PC-9 (cell line): ENCODE data around the gene KRT39. TPM values are rescaled to one million over a fixed set of nuclear protein-coding genes. Genes with fewer than 3 reads are reported as not detected.

Experiments used
- BruUV-seq: library from RNA; stranded (reverse); fragments of 400-500 nt; replicated peaks from 2 replicates; lab custom pipeline; 2021; lab: Mats Ljungman, UMichigan
- CTCF ChIA-PET: fragments of 300-600 bp; sonication (Branson Sonifier 250); formaldehyde crosslinking; loops from one replicate; lab custom pipeline; 2022; ENCODE audit warnings: antibody characterized with exemption; lab: Charles Lee
- POLR2A ChIA-PET: fragments of 300-600 bp; sonication (Branson Sonifier 250); formaldehyde crosslinking; loops from one replicate; lab custom pipeline; 2022; ENCODE audit warnings: antibody characterized with exemption; ENCODE audit not compliant: unreplicated experiment; lab: Charles Lee
- DNase-seq, 2 experiments: peaks; one replicate each; pipeline versions ENCODE4 v3.0.0 to v3.0.0-alpha.2; 2015 to 2022; ENCODE audit warnings: mixed read lengths in 1 of 2
- H2AFZ ChIP-seq: fragments of 200-600 bp; sonication (generic); 2 replicates; pipeline ENCODE4 v1.8.1; 2017; ENCODE audit warnings: antibody characterized with exemption
- H3F3A ChIP-seq: fragments of 200-600 bp; sonication (generic); 2 replicates; pipeline ENCODE4 v1.8.1; 2017; ENCODE audit warnings: antibody characterized with exemption, mild to moderate bottlenecking, low read depth; ENCODE audit not compliant: insufficient read depth
- H3K27ac ChIP-seq: fragments of 200-600 bp; sonication (generic); 2 replicates; pipeline ENCODE4 v1.6.1; 2016; ENCODE audit warnings: mixed run types
- H3K27me3 ChIP-seq: fragments of 200-600 bp; sonication (generic); 2 replicates; pipeline ENCODE4 v1.6.1; 2016; ENCODE audit warnings: low read depth, mixed run types; ENCODE audit not compliant: insufficient read depth
- H3K36me3 ChIP-seq: fragments of 200-600 bp; sonication (generic); 2 replicates; pipeline ENCODE4 v1.6.1; 2016; ENCODE audit warnings: low read depth, mixed run types
- H3K4me1 ChIP-seq: fragments of 200-600 bp; sonication (generic); replicated peaks from 2 replicates; pipeline ENCODE4 v1.6.1; 2016; ENCODE audit warnings: mixed run types; ENCODE audit not compliant: insufficient read depth
- H3K4me2 ChIP-seq: fragments of 200-600 bp; sonication (generic); 2 replicates; pipeline ENCODE4 v1.6.1; 2017; ENCODE audit warnings: mixed run types
- H3K4me3 ChIP-seq: fragments of 200-600 bp; sonication (generic); 2 replicates; pipeline ENCODE4 v1.6.1; 2016; ENCODE audit warnings: mixed run types
- H3K79me2 ChIP-seq: fragments of 200-600 bp; sonication (generic); 2 replicates; pipeline ENCODE4 v1.6.1; 2017; ENCODE audit warnings: low read depth, mixed run types
- H3K9me2 ChIP-seq: fragments of 200-600 bp; sonication (generic); 2 replicates; pipeline ENCODE4 v1.8.1; 2017; ENCODE audit warnings: mild to moderate bottlenecking; ENCODE audit not compliant: insufficient read depth
- H3K9me3 ChIP-seq: fragments of 200-600 bp; sonication (generic); 2 replicates; pipeline ENCODE4 v1.8.1; 2016; ENCODE audit warnings: low read depth; ENCODE audit not compliant: insufficient read depth
- H4K20me1 ChIP-seq: fragments of 200-600 bp; sonication (generic); 2 replicates; pipeline ENCODE4 v1.8.1; 2017; ENCODE audit not compliant: insufficient read depth
- EZH2 ChIP-seq: fragments of 200-600 bp; sonication (generic); IDR thresholded peaks from 2 replicates; pipeline ENCODE4 v1.8.0; 2017; ENCODE audit warnings: antibody characterized with exemption, low read depth
- intact Hi-C: fragments of 100-400 bp; cut with micrococcal nuclease; formaldehyde crosslinking; loops from one replicate; pipeline ENCODE4 v1.10.0; 2022; ENCODE audit not compliant: unreplicated experiment
- total RNA-seq: library from RNA; stranded (reverse); gene quantifications from 2 replicates; pipeline ENCODE4 v1.2.3, GENCODE V29; 2021
- TF ChIP-seq, protein P1 (sequence below): fragments of 200-600 bp; sonication (generic); conservative IDR thresholded peaks from 2 replicates; pipeline ENCODE4 v1.6.1; 2017; ENCODE audit warnings: mixed run types, antibody characterized with exemption, mild to moderate bottlenecking, moderate library complexity

KRT39 gene
- total RNA-seq, 1 experiment from 2014 or later = not detected

DNA sequence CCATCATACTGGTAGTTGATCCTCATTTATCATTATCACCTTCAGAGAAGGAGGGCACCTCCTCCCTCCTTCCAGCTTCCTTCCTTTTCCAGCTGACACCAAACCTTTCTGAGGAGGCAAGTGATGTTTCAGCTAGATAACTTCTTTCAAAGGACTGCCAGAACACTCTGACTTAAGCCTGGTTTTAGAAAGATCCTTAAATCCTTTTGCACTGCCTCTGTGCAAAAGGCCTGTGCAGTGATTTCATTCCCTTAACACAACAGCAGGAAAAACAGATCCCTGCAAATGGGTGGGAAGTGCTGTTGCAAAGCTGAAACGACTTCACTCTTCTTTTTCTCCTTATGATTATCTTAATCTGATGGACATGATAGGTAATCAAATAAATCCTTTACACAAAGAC is 22.2 kb downstream of the KRT39 start:
- Histone ChIP-seq H3K79me2 (no peaks in the 10 kb centered on the region), H3K27me3 (no peaks in the 10 kb centered on the region), H3F3A (peaks cover 7% of the 10 kb centered on the region; the same call in 1 of the 2 replicates), H3K9me3 (no peaks in the 10 kb centered on the region), H3K27ac (no peak overlapping the region), H3K4me3 (no peak overlapping the region), H3K4me2 (no peak overlapping the region), H2AFZ (no peak overlapping the region), H3K4me1 (no peaks in the 10 kb centered on the region), H4K20me1 (no peaks in the 10 kb centered on the region), H3K9me2 (no peaks in the 10 kb centered on the region; the same call in 1 of the 2 replicates), H3K36me3 (no peaks in the 10 kb centered on the region)
- intact Hi-C loops = no loop called here
- no peak for DNase-seq
- BruUV-seq = no TSS peak
- TF ChIP-seq, protein P1, sequence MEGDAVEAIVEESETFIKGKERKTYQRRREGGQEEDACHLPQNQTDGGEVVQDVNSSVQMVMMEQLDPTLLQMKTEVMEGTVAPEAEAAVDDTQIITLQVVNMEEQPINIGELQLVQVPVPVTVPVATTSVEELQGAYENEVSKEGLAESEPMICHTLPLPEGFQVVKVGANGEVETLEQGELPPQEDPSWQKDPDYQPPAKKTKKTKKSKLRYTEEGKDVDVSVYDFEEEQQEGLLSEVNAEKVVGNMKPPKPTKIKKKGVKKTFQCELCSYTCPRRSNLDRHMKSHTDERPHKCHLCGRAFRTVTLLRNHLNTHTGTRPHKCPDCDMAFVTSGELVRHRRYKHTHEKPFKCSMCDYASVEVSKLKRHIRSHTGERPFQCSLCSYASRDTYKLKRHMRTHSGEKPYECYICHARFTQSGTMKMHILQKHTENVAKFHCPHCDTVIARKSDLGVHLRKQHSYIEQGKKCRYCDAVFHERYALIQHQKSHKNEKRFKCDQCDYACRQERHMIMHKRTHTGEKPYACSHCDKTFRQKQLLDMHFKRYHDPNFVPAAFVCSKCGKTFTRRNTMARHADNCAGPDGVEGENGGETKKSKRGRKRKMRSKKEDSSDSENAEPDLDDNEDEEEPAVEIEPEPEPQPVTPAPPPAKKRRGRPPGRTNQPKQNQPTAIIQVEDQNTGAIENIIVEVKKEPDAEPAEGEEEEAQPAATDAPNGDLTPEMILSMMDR = no peak
- no peak for TF ChIP-seq EZH2
- ChIA-PET POLR2A (no interaction called here), CTCF (no interaction called here)

DNA sequence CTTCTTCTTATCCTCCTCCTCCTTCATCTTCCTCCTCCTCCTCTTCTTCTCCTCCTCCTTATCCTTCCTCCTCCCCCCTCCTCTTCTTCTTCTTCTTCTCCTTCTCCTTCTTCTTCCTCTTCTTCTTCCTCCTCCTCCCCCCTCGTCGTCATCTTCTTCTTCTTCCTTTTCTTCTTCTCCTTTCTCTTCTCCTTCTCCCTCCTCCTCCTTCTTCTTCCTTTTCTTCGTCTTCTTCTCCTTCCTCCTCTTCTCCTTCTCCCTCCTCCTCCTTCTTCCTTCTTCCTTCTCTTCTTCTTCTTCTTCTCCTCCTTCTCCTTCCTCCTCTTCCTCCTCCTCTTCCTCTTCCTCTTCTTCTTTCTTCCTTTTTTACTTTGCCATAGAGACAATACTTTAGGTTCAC is 24.2 kb downstream of the KRT39 start:
- TF ChIP-seq EZH2 = no peak
- TF ChIP-seq, protein P1 = no peak
- POLR2A ChIA-PET = no interaction called here
- no peaks in the 10 kb centered on the region; the same call in 1 of the 2 replicates for H3K9me2 ChIP-seq
- no peak overlapping the region for H3K4me2 ChIP-seq
- CTCF ChIA-PET = no interaction called here
- no peaks in the 10 kb centered on the region for H4K20me1 ChIP-seq
- DNase-seq = no peak
- intact Hi-C loops = no loop called here
- H2AFZ ChIP-seq = no peak overlapping the region
- no peaks in the 10 kb centered on the region for H3K36me3 ChIP-seq
- H3K4me3 ChIP-seq = no peak overlapping the region
- H3K9me3 ChIP-seq = no peaks in the 10 kb centered on the region
- no peaks in the 10 kb centered on the region for H3K27me3 ChIP-seq
- H3K4me1 ChIP-seq = peaks cover 15% of the 10 kb centered on the region; the same call in 1 of the 2 replicates
- no peaks in the 10 kb centered on the region for H3K79me2 ChIP-seq
- H3K27ac ChIP-seq = no peak overlapping the region
- BruUV-seq = no TSS peak
- peaks cover 9% of the 10 kb centered on the region; the same call in 1 of the 2 replicates for H3F3A ChIP-seq

DNA sequence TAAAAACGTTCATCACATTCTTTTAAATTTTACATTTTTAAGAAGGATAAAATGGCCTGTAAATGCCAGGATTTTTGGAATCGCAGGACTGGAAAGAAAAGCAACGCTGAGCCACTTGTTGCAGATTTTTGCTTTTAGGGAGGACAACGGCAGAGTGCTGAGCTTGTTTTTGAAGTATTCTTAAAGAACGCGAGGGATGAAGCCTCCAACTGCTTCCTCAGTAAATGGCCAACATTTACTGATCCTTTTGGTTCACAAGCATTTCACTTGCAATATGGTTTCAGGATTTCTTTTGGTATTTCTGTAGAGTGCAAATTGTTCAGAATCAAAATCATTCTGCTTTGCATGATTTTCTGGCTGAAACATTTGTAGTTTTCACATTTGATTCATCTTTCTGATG is 26.5 kb downstream of the KRT39 start:
- Histone ChIP-seq H3F3A (peaks cover 18% of the 10 kb centered on the region; the same call in 1 of the 2 replicates), H3K27ac (no peak overlapping the region), H3K4me3 (no peak overlapping the region), H4K20me1 (no peaks in the 10 kb centered on the region), H3K27me3 (no peaks in the 10 kb centered on the region), H3K9me3 (no peaks in the 10 kb centered on the region), H3K9me2 (no peaks in the 10 kb centered on the region; the same call in 1 of the 2 replicates), H2AFZ (no peak overlapping the region), H3K79me2 (peaks cover 12% of the 10 kb centered on the region), H3K4me1 (peaks cover 19% of the 10 kb centered on the region; the same call in 1 of the 2 replicates), H3K36me3 (no peaks in the 10 kb centered on the region), H3K4me2 (no peak overlapping the region)
- intact Hi-C loops = no loop called here
- ChIA-PET POLR2A (no interaction called here), CTCF (no interaction called here)
- TF ChIP-seq, protein P1 = no peak
- no peak for TF ChIP-seq EZH2
- BruUV-seq = no TSS peak
- DNase-seq = no peak
